Esophagus squamous epithelium (tissue), 5 donors: ENCODE results near the gene MYOZ3. TPM values are rescaled to one million over a fixed set of nuclear protein-coding genes. Genes with fewer than 3 reads are reported as not detected.

ENCODE experiments used
- DNase-seq: peaks from one replicate; lab custom pipeline; 2025; lab: John Stamatoyannopoulos, UW
- H3K27ac ChIP-seq, 4 donors: fragments of 200-600 bp; sonication (generic); one replicate each; pipeline ENCODE4 v1.5.1; 2016 to 2019; ENCODE audit warnings: mild to moderate bottlenecking in 1 of 4
- H3K27me3 ChIP-seq, 4 donors: fragments of 200-600 bp; sonication (generic); 1 replicate in 3 of 4; 2 replicates in 1 of 4; pipeline versions ENCODE4 v1.5.1 to v1.6.0; 2017 to 2021; ENCODE audit warnings: antibody characterized with exemption in 1 of 4
- H3K36me3 ChIP-seq, 3 donors: fragments of 200-600 bp; sonication (generic); one replicate each; pipeline ENCODE4 v1.5.1; 2016 to 2019
- H3K4me1 ChIP-seq, 3 donors: fragments of 200-600 bp; sonication (generic); one replicate each; pipeline ENCODE4 v1.5.1; 2017 to 2019
- H3K4me3 ChIP-seq, 4 donors: fragments of 200-600 bp; sonication (generic); 1 replicate in 3 of 4; 2 replicates in 1 of 4; pipeline ENCODE4 v1.5.1; 2016 to 2019; ENCODE audit warnings: mild to moderate bottlenecking in 2 of 4, moderate library complexity in 1 of 4
- H3K9me3 ChIP-seq, 3 donors: fragments of 200-600 bp; sonication (generic); one replicate each; pipeline ENCODE4 v1.5.1; 2016 to 2019
- POLR2A ChIP-seq, 4 donors: fragments of 450-650 bp; IDR thresholded peaks; one replicate each; pipeline ENCODE4 v1.6.1; 2017; ENCODE audit warnings: antibody characterized with exemption in 4 of 4, mild to moderate bottlenecking in 4 of 4, moderate library complexity in 3 of 4
- WGBS, 2 donors: methylation state at CpG; one replicate each; pipeline ENCODE4 v1.1.5; 2018; 5-methylcytosine and 5-hydroxymethylcytosine counted together
- intact Hi-C: fragments of 100-400 bp; cut with DNase I; formaldehyde crosslinking; loops from one replicate; pipeline ENCODE4 v1.15.0; 2022
- total RNA-seq, 4 donors: library from RNA; depleted of rRNA; stranded (reverse); fragments of >200 nt; gene quantifications; one replicate each; pipeline ENCODE4 v1.1.0, GENCODE V29; 2016
- TF ChIP-seq, protein P1 (sequence below), 6 experiments: fragments of 450-650 bp in 4 of 6; fragments of 200-600 bp in 2 of 6; sonication (generic) in 2 of 6; IDR thresholded peaks; one replicate each; pipeline ENCODE4 v1.5.1; 2016 to 2019; ENCODE audit warnings: antibody characterized with exemption in 6 of 6, mild to moderate bottlenecking in 4 of 6, moderate library complexity in 4 of 6
- donor health status: DM: yes; HTN: yes; CAD: no.

MYOZ3 gene
- total RNA-seq, 4 donors from 2014 or later, result under 0.01 TPM; not detected in 3

DNA sequence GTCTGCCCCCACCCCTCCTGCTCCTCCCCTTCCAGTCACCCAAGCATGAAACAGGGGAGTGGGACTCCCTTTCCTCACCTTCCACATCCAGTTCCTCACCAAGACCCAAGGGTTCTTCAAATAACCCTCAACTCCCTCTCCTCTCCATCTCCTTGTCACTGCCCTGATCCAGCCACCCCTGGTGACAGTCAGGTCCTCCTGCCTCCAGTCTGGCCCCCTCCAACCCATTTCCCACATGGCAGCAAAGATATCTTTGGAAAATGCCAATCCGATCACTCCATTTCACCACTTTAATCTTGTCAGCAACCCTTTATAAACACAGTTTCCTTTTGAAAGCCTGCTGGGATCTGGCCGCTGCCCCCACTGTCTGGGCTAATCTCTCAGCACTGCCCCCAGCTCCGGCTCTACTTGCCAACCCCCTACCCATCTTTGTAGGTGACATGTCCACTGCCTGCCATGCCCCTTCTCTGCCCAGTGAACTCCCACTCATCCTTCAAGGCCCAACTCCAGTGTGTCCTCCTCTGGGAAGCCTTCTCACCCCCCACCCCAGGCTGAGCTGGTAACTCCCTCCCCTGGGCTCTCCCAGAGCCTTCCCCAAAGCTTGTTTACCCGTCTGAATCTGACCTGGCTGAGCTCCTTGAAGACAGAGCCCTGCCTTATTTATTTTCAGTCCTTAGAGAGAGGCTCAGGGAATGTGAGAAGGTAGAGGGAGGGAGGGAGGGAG is 781 bp upstream of the MYOZ3 start:
- WGBS, 2 donors, result 40 to 73% methylated on average over 2 to 4 of the region's 4 CpGs
- Histone ChIP-seq H3K27me3 (no peaks in the 10 kb centered on the region), H3K36me3 (no peaks in the 10 kb centered on the region), H3K4me3 (no peak overlapping the region), H3K4me1 (peaks cover 4 to 32% (median 16%) of the 10 kb centered on the region in 3 donors), H3K27ac (peak overlapping the region in 1 of 4 donors; percentile 5), H3K9me3 (no peaks in the 10 kb centered on the region)
- no peak for TF ChIP-seq POLR2A (IDR thresholded peaks at IDR 0.05)
- TF ChIP-seq, protein P1, sequence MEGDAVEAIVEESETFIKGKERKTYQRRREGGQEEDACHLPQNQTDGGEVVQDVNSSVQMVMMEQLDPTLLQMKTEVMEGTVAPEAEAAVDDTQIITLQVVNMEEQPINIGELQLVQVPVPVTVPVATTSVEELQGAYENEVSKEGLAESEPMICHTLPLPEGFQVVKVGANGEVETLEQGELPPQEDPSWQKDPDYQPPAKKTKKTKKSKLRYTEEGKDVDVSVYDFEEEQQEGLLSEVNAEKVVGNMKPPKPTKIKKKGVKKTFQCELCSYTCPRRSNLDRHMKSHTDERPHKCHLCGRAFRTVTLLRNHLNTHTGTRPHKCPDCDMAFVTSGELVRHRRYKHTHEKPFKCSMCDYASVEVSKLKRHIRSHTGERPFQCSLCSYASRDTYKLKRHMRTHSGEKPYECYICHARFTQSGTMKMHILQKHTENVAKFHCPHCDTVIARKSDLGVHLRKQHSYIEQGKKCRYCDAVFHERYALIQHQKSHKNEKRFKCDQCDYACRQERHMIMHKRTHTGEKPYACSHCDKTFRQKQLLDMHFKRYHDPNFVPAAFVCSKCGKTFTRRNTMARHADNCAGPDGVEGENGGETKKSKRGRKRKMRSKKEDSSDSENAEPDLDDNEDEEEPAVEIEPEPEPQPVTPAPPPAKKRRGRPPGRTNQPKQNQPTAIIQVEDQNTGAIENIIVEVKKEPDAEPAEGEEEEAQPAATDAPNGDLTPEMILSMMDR (IDR thresholded peaks at IDR 0.05), result no peak
- intact Hi-C loops, result no loop called here
- DNase-seq, result no peak

DNA sequence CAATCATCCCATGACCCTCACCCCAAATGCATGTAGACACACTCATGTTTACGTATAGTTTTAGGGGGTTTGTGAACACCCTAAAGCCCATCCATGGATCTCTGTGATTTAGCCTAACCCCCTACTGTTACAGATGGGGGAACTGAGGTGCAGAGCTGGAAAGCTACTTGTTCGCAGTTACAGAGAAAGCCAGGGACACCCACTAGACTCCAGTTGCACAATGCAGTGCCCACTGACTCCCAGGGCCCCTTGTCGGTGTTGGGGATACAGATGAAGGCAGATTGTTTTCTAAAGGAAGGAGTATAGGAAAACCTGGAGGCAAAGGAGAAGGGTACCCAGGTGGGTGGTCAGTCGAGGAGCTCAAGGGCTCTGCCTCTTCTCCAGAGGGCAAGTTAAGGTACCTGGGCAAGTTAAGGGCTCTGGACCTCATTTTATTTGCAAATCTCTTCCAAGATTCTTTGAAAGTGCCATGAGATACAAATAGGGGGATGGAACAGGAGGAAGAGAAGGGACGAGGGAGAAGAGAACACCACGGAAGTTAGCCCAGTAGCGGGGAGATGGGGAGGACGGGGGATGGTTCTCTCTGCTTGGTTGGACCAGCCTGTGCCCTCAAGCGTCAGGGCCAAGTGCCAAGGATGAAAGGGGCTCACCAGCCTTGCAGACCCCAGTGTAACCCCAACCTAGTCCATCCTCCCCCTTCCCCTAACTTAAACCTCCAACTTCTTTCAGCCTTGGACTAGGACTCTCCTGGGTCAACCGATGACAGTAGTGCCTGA is 958 bp downstream of the MYOZ3 start:
- WGBS, 2 donors, result 79 to 82% methylated on average over 9 to 10 of the region's 10 CpGs
- DNase-seq, result no peak
- Histone ChIP-seq H3K4me3 (no peak overlapping the region), H3K27me3 (no peaks in the 10 kb centered on the region), H3K9me3 (no peaks in the 10 kb centered on the region), H3K27ac (no peak overlapping the region), H3K36me3 (no peaks in the 10 kb centered on the region), H3K4me1 (peaks cover 0 to 16% (median 9%) of the 10 kb centered on the region in 3 donors)
- TF ChIP-seq, protein P1 (IDR thresholded peaks at IDR 0.05), result no peak
- TF ChIP-seq POLR2A (IDR thresholded peaks at IDR 0.05), result no peak
- intact Hi-C loops, result no loop called here

DNA sequence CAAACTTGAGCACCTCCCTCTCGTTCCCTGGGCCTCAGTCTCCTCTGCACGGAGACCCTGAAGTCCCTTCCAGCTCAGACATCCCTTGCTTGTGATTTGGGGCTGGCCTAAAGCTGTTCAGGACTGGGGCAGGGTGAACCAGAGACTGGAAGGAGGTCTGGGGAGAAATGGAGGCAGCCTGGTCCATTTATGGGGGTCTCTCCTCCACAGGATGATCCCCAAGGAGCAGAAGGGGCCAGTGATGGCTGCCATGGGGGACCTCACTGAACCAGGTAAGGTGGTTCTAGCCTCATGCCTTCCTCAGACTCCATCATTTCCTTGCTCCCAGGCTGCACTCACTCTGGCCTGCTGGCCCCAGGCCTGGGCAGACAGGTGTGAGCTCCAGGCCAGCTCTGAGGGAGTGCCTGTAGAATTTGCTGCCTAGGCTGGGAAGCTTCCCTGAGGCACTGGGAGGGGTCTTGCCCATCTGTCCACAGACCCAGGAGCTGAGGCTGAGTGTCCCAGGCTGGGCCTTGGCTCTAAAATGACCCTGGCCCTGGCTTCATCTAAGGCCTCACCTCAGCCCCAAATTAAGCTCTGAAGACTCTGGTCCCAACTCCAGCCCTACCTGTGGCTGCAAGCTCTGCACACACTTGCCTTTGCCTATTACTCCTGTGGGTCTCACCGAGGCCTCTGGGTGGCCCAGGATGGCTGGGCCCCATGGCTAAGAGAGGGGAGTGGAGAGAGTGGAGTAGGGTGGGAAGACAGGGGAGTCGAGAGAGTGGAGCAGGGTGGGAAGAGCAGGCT is 1.9 kb downstream of the MYOZ3 start:
- H3K36me3 ChIP-seq, result no peaks in the 10 kb centered on the region
- TF ChIP-seq, protein P1 (IDR thresholded peaks at IDR 0.05), result no peak
- no peak for TF ChIP-seq POLR2A (IDR thresholded peaks at IDR 0.05)
- no peaks in the 10 kb centered on the region for H3K27me3 ChIP-seq
- no peak overlapping the region for H3K27ac ChIP-seq
- H3K4me3 ChIP-seq, result no peak overlapping the region
- DNase-seq, result no peak
- whole genome bisulfite sequencing, 2 donors, result 84 to 100% methylated on average over 2 to 4 of the region's 4 CpGs
- H3K4me1 ChIP-seq, result peaks cover 0 to 7% (median 0%) of the 10 kb centered on the region in 3 donors
- intact Hi-C loops, result no loop called here
- H3K9me3 ChIP-seq, result no peaks in the 10 kb centered on the region

DNA sequence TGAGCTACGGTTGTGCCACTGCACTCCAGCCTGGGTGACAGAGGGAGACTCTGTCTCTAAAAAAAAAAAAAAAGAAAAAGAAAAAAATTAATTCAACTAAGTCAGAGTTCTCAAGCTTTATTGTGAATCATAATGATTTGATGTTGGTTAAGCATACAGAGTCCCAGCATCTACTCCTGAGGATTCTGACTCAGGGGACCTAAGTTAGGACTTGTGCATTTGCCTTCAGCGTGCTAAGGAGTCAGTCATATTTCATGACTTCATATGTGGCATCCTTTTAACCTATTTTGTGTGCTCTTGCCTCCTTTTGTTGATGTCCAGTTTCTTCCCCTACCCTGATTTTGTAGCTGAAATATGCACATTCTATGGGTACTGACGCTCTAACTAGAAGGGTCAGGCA is 2.9 kb downstream of the MYOZ3 start:
- H3K36me3 ChIP-seq, result no peaks in the 10 kb centered on the region
- H3K4me1 ChIP-seq, result peaks cover 0 to 3% (median 0%) of the 10 kb centered on the region in 3 donors
- H3K9me3 ChIP-seq, result no peaks in the 10 kb centered on the region
- WGBS, 2 donors, result 63 to 78% methylated on average over 3 of the region's 3 CpGs
- no peaks in the 10 kb centered on the region for H3K27me3 ChIP-seq
- DNase-seq, result no peak
- intact Hi-C loops, result no loop called here
- TF ChIP-seq POLR2A (IDR thresholded peaks at IDR 0.05), result no peak
- TF ChIP-seq, protein P1 (IDR thresholded peaks at IDR 0.05), result no peak
- H3K4me3 ChIP-seq, result no peak overlapping the region
- H3K27ac ChIP-seq, result no peak overlapping the region
